Ovary (tissue), 3 donors: ENCODE results near the gene RECQL5.

Experiments used
- EP300 ChIP-seq: sonication (generic); formaldehyde crosslinking; IDR thresholded peaks from one replicate; pipeline ENCODE4 v1.6.1; 2017; ENCODE audit warnings: antibody characterized with exemption
- POLR2A ChIP-seq: fragments of 450-650 bp; IDR thresholded peaks from one replicate; pipeline ENCODE4 v1.6.1; 2017; ENCODE audit warnings: antibody characterized with exemption, mild to moderate bottlenecking, moderate library complexity
- TF ChIP-seq, protein P1 (sequence below), 3 donors: fragments of 450-650 bp in 2 of 3; fragments of 200-600 bp in 1 of 3; IDR thresholded peaks; one replicate each; pipeline versions ENCODE4 v1.5.1 to v1.8.0; 2016 to 2022; ENCODE audit warnings: antibody characterized with exemption in 3 of 3, mild to moderate bottlenecking in 1 of 3
- donor health status: DM: no; HTN: no; CAD: no.

DNA sequence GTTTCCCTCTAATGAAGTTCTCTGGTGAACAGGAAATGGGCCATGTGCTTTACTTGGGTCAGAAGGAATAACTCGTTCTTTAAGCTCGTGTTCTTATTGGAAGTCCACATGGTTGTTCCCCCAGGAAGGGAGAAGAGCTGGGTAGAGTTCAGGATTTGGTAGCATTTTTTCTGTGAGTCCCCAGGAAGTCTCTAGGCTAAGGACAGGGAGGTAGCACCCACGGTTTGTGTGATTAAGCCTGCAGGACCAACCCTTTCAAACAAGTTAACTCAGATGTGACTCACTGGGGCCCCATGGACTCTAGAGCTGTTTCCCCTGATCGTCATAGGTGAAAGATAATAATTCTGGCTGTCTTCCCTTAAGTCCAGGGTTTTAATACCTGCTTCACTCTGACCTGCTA is 16.6 kb upstream of the RECQL5 start:
- TF ChIP-seq, protein P1, sequence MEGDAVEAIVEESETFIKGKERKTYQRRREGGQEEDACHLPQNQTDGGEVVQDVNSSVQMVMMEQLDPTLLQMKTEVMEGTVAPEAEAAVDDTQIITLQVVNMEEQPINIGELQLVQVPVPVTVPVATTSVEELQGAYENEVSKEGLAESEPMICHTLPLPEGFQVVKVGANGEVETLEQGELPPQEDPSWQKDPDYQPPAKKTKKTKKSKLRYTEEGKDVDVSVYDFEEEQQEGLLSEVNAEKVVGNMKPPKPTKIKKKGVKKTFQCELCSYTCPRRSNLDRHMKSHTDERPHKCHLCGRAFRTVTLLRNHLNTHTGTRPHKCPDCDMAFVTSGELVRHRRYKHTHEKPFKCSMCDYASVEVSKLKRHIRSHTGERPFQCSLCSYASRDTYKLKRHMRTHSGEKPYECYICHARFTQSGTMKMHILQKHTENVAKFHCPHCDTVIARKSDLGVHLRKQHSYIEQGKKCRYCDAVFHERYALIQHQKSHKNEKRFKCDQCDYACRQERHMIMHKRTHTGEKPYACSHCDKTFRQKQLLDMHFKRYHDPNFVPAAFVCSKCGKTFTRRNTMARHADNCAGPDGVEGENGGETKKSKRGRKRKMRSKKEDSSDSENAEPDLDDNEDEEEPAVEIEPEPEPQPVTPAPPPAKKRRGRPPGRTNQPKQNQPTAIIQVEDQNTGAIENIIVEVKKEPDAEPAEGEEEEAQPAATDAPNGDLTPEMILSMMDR (IDR thresholded peaks at IDR 0.05) = no peak
- TF ChIP-seq POLR2A (no peak), EP300 (no peak)
